ENCODE results near the gene B4GAT1.

DNA sequence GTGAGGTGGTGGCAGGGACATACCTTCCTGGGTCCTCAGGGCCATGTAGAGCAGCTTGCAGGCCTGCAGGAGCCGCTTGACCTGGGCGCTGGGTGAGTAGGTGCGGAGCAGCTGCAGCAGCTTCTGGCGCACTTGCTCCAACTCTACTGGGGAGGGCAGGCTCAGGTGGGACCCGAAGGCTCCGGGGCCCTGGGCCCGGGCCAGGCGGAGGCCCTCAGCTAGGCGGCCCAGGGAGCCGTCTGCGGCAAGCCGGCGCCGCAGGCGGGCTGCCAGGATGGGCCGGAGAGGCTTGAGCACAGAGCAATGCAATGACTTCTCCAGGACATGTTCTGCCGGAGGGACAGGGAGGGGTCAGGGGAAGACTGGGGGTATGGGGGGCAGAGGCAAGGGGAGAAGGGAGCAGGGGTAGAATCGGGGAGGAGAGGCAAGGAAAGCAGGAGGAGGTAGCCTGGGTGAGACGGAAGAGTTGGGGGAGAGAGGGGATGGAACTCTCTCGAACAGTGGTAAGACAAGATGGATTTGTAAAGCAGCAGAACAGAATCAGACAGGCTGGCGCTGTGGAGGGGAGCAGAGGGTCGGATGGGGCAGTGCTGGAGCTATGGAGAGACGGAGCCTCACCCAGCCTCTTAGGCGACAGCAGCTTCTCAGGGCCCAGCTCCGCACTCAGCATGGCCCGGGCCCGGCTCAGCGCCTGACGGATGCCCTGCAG lies 13.4 kb downstream of the B4GAT1 start:
- TF ChIP-seq, protein P1, sequence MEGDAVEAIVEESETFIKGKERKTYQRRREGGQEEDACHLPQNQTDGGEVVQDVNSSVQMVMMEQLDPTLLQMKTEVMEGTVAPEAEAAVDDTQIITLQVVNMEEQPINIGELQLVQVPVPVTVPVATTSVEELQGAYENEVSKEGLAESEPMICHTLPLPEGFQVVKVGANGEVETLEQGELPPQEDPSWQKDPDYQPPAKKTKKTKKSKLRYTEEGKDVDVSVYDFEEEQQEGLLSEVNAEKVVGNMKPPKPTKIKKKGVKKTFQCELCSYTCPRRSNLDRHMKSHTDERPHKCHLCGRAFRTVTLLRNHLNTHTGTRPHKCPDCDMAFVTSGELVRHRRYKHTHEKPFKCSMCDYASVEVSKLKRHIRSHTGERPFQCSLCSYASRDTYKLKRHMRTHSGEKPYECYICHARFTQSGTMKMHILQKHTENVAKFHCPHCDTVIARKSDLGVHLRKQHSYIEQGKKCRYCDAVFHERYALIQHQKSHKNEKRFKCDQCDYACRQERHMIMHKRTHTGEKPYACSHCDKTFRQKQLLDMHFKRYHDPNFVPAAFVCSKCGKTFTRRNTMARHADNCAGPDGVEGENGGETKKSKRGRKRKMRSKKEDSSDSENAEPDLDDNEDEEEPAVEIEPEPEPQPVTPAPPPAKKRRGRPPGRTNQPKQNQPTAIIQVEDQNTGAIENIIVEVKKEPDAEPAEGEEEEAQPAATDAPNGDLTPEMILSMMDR (IDR thresholded peaks at IDR 0.05), result no peak
- TF ChIP-seq ZFX (IDR thresholded peaks at IDR 0.05; ENCODE audit: borderline replicate concordance), result no peak
